HepG2 (cell line): ENCODE data around the gene SMIM29. TPM values are rescaled to one million over a fixed set of nuclear protein-coding genes. Genes with fewer than 3 reads are reported as not detected.

ENCODE experiments used
- ADNP ChIP-seq: sonication (generic); formaldehyde crosslinking; IDR thresholded peaks from 2 replicates; pipeline ENCODE4 v1.4.0; 2020; ENCODE audit warnings: missing genetic modification reagents
- ATF7-NPFF ChIP-seq: sonication (generic); formaldehyde crosslinking; IDR thresholded peaks from 2 replicates; pipeline ENCODE4 v1.8.1; 2023; ENCODE audit warnings: mild to moderate bottlenecking, low read depth, missing genetic modification reagents, moderate library complexity
- EHMT2 ChIP-seq: fragments of 200-600 bp; sonication (generic); IDR thresholded peaks from 2 replicates; pipeline ENCODE4 v1.7.0; 2017; ENCODE audit warnings: antibody characterized with exemption, low read depth, low read length, borderline replicate concordance
- EP300 ChIP-seq, 3 experiments: sonication (generic) in 1 of 3; formaldehyde crosslinking in 1 of 3; IDR thresholded peaks; 2 replicates each; pipeline versions ENCODE4 v1.5.1 to v1.6.1; 2011 to 2020; ENCODE audit warnings: low read depth in 2 of 3, low read length in 2 of 3, borderline replicate concordance in 1 of 3, improper control_type of control experiment in 1 of 3, mild to moderate bottlenecking in 1 of 3, missing genetic modification reagents in 1 of 3, moderate library complexity in 1 of 3
- HIVEP1 ChIP-seq: sonication (generic); formaldehyde crosslinking; IDR thresholded peaks from 2 replicates; pipeline ENCODE4 v1.4.0; 2020; ENCODE audit warnings: mild to moderate bottlenecking, missing genetic modification reagents
- HOXA5 ChIP-seq: sonication (generic); formaldehyde crosslinking; IDR thresholded peaks from 2 replicates; pipeline ENCODE4 v1.4.0; 2020; ENCODE audit warnings: missing genetic modification reagents
- IRX3 ChIP-seq: sonication (generic); formaldehyde crosslinking; IDR thresholded peaks from 2 replicates; pipeline ENCODE4 v1.8.1; 2023; ENCODE audit warnings: mild to moderate bottlenecking, low read depth, missing genetic modification reagents, borderline replicate concordance
- MXD1 ChIP-seq: sonication (generic); formaldehyde crosslinking; IDR thresholded peaks from 2 replicates; pipeline ENCODE4 v1.4.0; 2020; ENCODE audit warnings: mild to moderate bottlenecking, missing genetic modification reagents
- PRDM10 ChIP-seq: sonication (generic); formaldehyde crosslinking; IDR thresholded peaks from 2 replicates; pipeline ENCODE4 v1.4.0; 2020; ENCODE audit warnings: low read depth, missing genetic modification reagents
- RCOR2 ChIP-seq: IDR thresholded peaks from 2 replicates; pipeline ENCODE4 v1.6.1; 2016; ENCODE audit warnings: missing biosample characterization, missing genetic modification reagents
- REPIN1 ChIP-seq: sonication (generic); formaldehyde crosslinking; IDR thresholded peaks from 2 replicates; pipeline ENCODE4 v1.8.0; 2022; ENCODE audit warnings: missing genetic modification reagents, low read depth, mild to moderate bottlenecking, borderline replicate concordance
- RORA ChIP-seq: sonication (generic); formaldehyde crosslinking; IDR thresholded peaks from 2 replicates; pipeline ENCODE4 v1.5.0; 2020; ENCODE audit warnings: mild to moderate bottlenecking, missing genetic modification reagents, moderate library complexity
- SNAPC5 ChIP-seq: sonication (generic); formaldehyde crosslinking; IDR thresholded peaks from 2 replicates; pipeline ENCODE4 v1.8.1; 2023; ENCODE audit warnings: mild to moderate bottlenecking, missing genetic modification reagents, borderline replicate concordance
- SRY ChIP-seq: sonication (generic); formaldehyde crosslinking; IDR thresholded peaks from 2 replicates; pipeline ENCODE4 v1.8.0; 2022; ENCODE audit warnings: mild to moderate bottlenecking, missing genetic modification reagents
- SSRP1 ChIP-seq: IDR thresholded peaks from 2 replicates; pipeline ENCODE4 v1.6.1; 2016; ENCODE audit warnings: control low read depth
- TBL1XR1 ChIP-seq: fragments of 150-350 bp; IDR thresholded peaks from 2 replicates; pipeline ENCODE4 v1.6.1; 2014; ENCODE audit warnings: borderline replicate concordance, low read length; ENCODE audit not compliant: partially characterized antibody
- TRIM24 ChIP-seq: sonication (generic); formaldehyde crosslinking; IDR thresholded peaks from 2 replicates; pipeline ENCODE4 v1.8.0; 2022; ENCODE audit warnings: mild to moderate bottlenecking, missing genetic modification reagents
- XBP1 ChIP-seq: sonication (generic); formaldehyde crosslinking; IDR thresholded peaks from 2 replicates; pipeline ENCODE4 v1.5.0; 2020; ENCODE audit warnings: missing genetic modification reagents
- ZFP36 ChIP-seq: fragments of 150-350 bp; IDR thresholded peaks from 2 replicates; pipeline ENCODE4 v1.6.1; 2018; ENCODE audit warnings: borderline replicate concordance, low read length, low read depth; ENCODE audit not compliant: partially characterized antibody
- ZFP36L2 ChIP-seq: sonication (generic); formaldehyde crosslinking; IDR thresholded peaks from 2 replicates; pipeline ENCODE4 v1.4.0; 2020; ENCODE audit warnings: missing genetic modification reagents
- ZKSCAN1 ChIP-seq: fragments of 150-350 bp; IDR thresholded peaks from 2 replicates; pipeline ENCODE4 v1.6.1; 2014; ENCODE audit warnings: low read length
- ZNF10 ChIP-seq: sonication (generic); formaldehyde crosslinking; IDR thresholded peaks from 2 replicates; pipeline ENCODE4 v1.4.0; 2020; ENCODE audit warnings: mild to moderate bottlenecking, low read depth, missing genetic modification reagents, borderline replicate concordance
- ZNF3 ChIP-seq: IDR thresholded peaks from 2 replicates; pipeline ENCODE4 v1.7.0; 2017; ENCODE audit warnings: inconsistent platforms
- ZNF775 ChIP-seq: sonication (generic); formaldehyde crosslinking; IDR thresholded peaks from 2 replicates; pipeline ENCODE4 v1.4.0; 2020; ENCODE audit warnings: missing genetic modification reagents, mild to moderate bottlenecking, moderate library complexity, borderline replicate concordance
- polyA plus RNA-seq, 8 experiments: library from polyadenylated mRNA; depleted of rRNA in 3 of 8; stranded (reverse) in 7 of 8; unstranded in 1 of 8; fragments of >200 nt; fragmentation: Illumina TruSeq in 4 of 8; extraction: Trizol in 4 of 8; gene quantifications; 2 replicates each; pipeline versions ENCODE4 v1.2.1 to v1.2.3, GENCODE V29; 2011 to 2016; ENCODE audit warnings: low read depth in 4 of 8, missing spikeins in 1 of 8, mixed read lengths in 1 of 8; ENCODE audit not compliant: insufficient read depth in 1 of 8
- total RNA-seq, 5 experiments: library from RNA; depleted of rRNA; stranded (reverse); fragments of >200 nt; fragmentation: Illumina TruSeq; extraction: Trizol; gene quantifications; 2 replicates each; pipeline ENCODE4 v1.2.3, GENCODE V29; 2016; ENCODE audit warnings: low read depth in 1 of 5

The SMIM29 gene
- total and polyA plus RNA-seq, 2 of the 13 experiments (the other 11 are each of a cell fraction or from before 2014, with no cell fraction given): 8.8 to 15.3 TPM

- TF ChIP-seq ZFP36L2 (no peak; the same call in 1 of the 2 replicates), ZNF775 (no peak), PRDM10 (CRISPR knock-in tag) (no peak), ZNF10 (CRISPR knock-in tag) (no peak), TBL1XR1 (peak; percentile 21), SNAPC5 (CRISPR knock-in tag) (no peak), TRIM24 (no peak), ZFP36 (no peak), EHMT2 (no peak), REPIN1 (CRISPR knock-in tag) (no peak; the same call in none of the 2 replicates), SRY (CRISPR knock-in tag) (peak; percentile 54; the same call in 1 of the 2 replicates), HOXA5 (CRISPR knock-in tag) (no peak; the same call in 1 of the 2 replicates), IRX3 (CRISPR knock-in tag) (no peak), RORA (CRISPR knock-in tag) (no peak), ATF7-NPFF (CRISPR knock-in tag) (peak; percentile 79), ZNF3 (CRISPR knock-in tag) (no peak), XBP1 (CRISPR knock-in tag) (no peak), SSRP1 (no peak), ZKSCAN1 (no peak), ADNP (CRISPR knock-in tag) (no peak), RCOR2 (CRISPR knock-in tag) (no peak; the same call in 1 of the 2 replicates), EP300 (IDR thresholded peaks at IDR 0.05; ENCODE audit: low read depth in 2 of 2, low read length in 2 of 2) (peak; percentile 11 to 50; a peak in 2 of 4 replicates), EP300 (CRISPR knock-in tag; IDR thresholded peaks at IDR 0.05; ENCODE audit: borderline replicate concordance) (no peak), MXD1 (CRISPR knock-in tag) (peak; percentile 90; the same call in 1 of the 2 replicates), HIVEP1 (peak; percentile 90)
Measured at GRCh38 chr6:34248727-34249468, at the start of gene SMIM29 (continued).
